ENCODE results near the gene CPA1. TPM values are rescaled to one million over a fixed set of nuclear protein-coding genes. Genes with fewer than 3 reads are reported as not detected.

CPA1 gene
- total and polyA plus RNA-seq, 2 of the 13 experiments (the other 11 are each of a cell fraction or from before 2014, with no cell fraction given), result 0.20 to 0.58 TPM

GRCh38 chr7:130360518-130360917, 19.8 kb upstream of the CPA1 start:
- BruUV-seq (replicated peaks), result no TSS peak
- FAIRE-seq, result no peak
- H3K79me2 ChIP-seq (ENCODE audit: insufficient read depth, low read length), result no peaks in the 10 kb centered on the region
- intact Hi-C loops (cut with micrococcal nuclease; ENCODE audit: unreplicated experiment), result no loop called here
- ATAC-seq, result no peak
- no peak overlapping the region for H3K27ac ChIP-seq (ENCODE audit: extremely low read length, insufficient read depth, low read length)
- TF ChIP-seq SAP130 (CRISPR knock-in tag; IDR thresholded peaks at IDR 0.05; ENCODE audit: low read depth), result no peak
- TF ChIP-seq ZNF432 (CRISPR knock-in tag; IDR thresholded peaks at IDR 0.05; ENCODE audit: borderline replicate concordance), result no peak
- TF ChIP-seq ZNF350 (CRISPR knock-in tag; IDR thresholded peaks at IDR 0.05; ENCODE audit: borderline replicate concordance, low read depth), result no peak
- TF ChIP-seq, protein P1, sequence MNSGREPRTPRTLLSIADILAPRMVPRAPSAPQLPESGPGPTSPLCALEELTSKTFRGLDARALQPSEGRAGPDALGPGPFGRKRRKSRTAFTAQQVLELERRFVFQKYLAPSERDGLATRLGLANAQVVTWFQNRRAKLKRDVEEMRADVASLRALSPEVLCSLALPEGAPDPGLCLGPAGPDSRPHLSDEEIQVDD (CRISPR knock-in tag; IDR thresholded peaks at IDR 0.05; ENCODE audit: borderline replicate concordance), result no peak
- no peak for TF ChIP-seq ZNF335 (CRISPR knock-in tag; IDR thresholded peaks at IDR 0.05)
- TF ChIP-seq, protein P2, sequence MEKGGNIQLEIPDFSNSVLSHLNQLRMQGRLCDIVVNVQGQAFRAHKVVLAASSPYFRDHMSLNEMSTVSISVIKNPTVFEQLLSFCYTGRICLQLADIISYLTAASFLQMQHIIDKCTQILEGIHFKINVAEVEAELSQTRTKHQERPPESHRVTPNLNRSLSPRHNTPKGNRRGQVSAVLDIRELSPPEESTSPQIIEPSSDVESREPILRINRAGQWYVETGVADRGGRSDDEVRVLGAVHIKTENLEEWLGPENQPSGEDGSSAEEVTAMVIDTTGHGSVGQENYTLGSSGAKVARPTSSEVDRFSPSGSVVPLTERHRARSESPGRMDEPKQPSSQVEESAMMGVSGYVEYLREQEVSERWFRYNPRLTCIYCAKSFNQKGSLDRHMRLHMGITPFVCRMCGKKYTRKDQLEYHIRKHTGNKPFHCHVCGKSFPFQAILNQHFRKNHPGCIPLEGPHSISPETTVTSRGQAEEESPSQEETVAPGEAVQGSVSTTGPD (CRISPR knock-in tag; IDR thresholded peaks at IDR 0.05), result no peak
- TF ChIP-seq GABPA (IDR thresholded peaks at IDR 0.05; ENCODE audit: low read depth, low read length), result no peak
- no peak for TF ChIP-seq GABPA (CRISPR knock-in tag; IDR thresholded peaks at IDR 0.05; ENCODE audit: low read depth)
- H3K27me3 ChIP-seq (ENCODE audit: control insufficient read depth in 1 of 2, insufficient read depth in 2 of 2, low read length in 2 of 2), result peaks cover 1 to 24% of the 10 kb centered on the region in 2 experiments; a peak in 4 of 5 replicates
- no peaks in the 10 kb centered on the region; the same call in 1 of the 2 replicates for H3K9me3 ChIP-seq (ENCODE audit: low read length)
- no peak for DNase-seq (ENCODE audit: low spot score)
- no peak overlapping the region for H2AFZ ChIP-seq (ENCODE audit: low read length)
- H4K20me1 ChIP-seq (ENCODE audit: insufficient read depth, low read length), result no peaks in the 10 kb centered on the region
- H3K36me3 ChIP-seq (replicated peaks in 1 of 2; ENCODE audit: control insufficient read depth in 1 of 2, insufficient read depth in 2 of 2, low read length in 2 of 2), result no peaks in the 10 kb centered on the region
- H3K9ac ChIP-seq (ENCODE audit: insufficient read depth, low read depth, low read length), result no peak overlapping the region
- ChIA-PET POLR2A (no interaction called here), CTCF (ENCODE audit: low intra/inter-chr PET ratio, low total read pairs) (no interaction called here)
- WGBS (ENCODE audit: low lambda C conversion rate), result 61% methylated on average over 3 of the region's 3 CpGs
- H3K4me3 ChIP-seq (replicated peaks in 1 of 3; ENCODE audit: insufficient read depth in 1 of 3, low read depth in 2 of 3, low read length in 3 of 3), result no peak overlapping the region
- no peak overlapping the region for H3K4me2 ChIP-seq (ENCODE audit: low read depth, low read length)
- peaks cover 30% of the 10 kb centered on the region for H3K4me1 ChIP-seq (ENCODE audit: insufficient read depth, low read length)
- in situ Hi-C loops (cut with HindIII; ENCODE audit: extremely low pct_ligation_motif_present, low pct_unique_long_range_greater_than_20kb), result no loop called here
